Liver (tissue), 9 donors: ENCODE results near the gene ZBTB38. TPM values are rescaled to one million over a fixed set of nuclear protein-coding genes. Genes with fewer than 3 reads are reported as not detected.

Experiments
- DNase-seq: peaks from one replicate; pipeline ENCODE4 v3.0.0-alpha.2; 2017; ENCODE audit warnings: low spot score
- H3K27ac ChIP-seq, 2 donors: one replicate each; pipeline ENCODE4 v1.7.0; 2013; ENCODE audit warnings: inconsistent platforms in 2 of 2, low read length in 2 of 2, control low read depth in 1 of 2, low read depth in 1 of 2, mild to moderate bottlenecking in 1 of 2
- H3K27me3 ChIP-seq, 4 donors: one replicate each; pipeline versions ENCODE4 v1.6.1 to v1.7.0; 2013; ENCODE audit warnings: low read length in 3 of 4, inconsistent platforms in 1 of 4, mild to moderate bottlenecking in 1 of 4, moderate library complexity in 1 of 4; ENCODE audit not compliant: control insufficient read depth in 4 of 4, insufficient read depth in 4 of 4
- H3K36me3 ChIP-seq, 4 donors: one replicate each; pipeline versions ENCODE4 v1.6.1 to v1.7.0; 2013; ENCODE audit warnings: low read length in 3 of 4, mild to moderate bottlenecking in 3 of 4, low read depth in 1 of 4, moderate library complexity in 1 of 4; ENCODE audit not compliant: control insufficient read depth in 4 of 4, insufficient read depth in 3 of 4
- H3K4me1 ChIP-seq, 4 donors: one replicate each; pipeline versions ENCODE4 v1.6.1 to v1.7.0; 2013; ENCODE audit warnings: low read length in 3 of 4, mild to moderate bottlenecking in 3 of 4, moderate library complexity in 1 of 4; ENCODE audit not compliant: control insufficient read depth in 4 of 4, insufficient read depth in 4 of 4
- H3K4me3 ChIP-seq, 3 donors: one replicate each; pipeline versions ENCODE4 v1.6.1 to v1.7.0; 2013; ENCODE audit warnings: low read length in 3 of 3, control low read depth in 1 of 3, low read depth in 1 of 3, mild to moderate bottlenecking in 1 of 3
- H3K9ac ChIP-seq, 2 donors: one replicate each; pipeline ENCODE4 v1.7.0; 2013; ENCODE audit warnings: low read length in 2 of 2, mild to moderate bottlenecking in 2 of 2, moderate library complexity in 2 of 2, control low read depth in 1 of 2, low read depth in 1 of 2
- H3K9me3 ChIP-seq, 4 donors: one replicate each; pipeline versions ENCODE4 v1.6.1 to v1.7.0; 2013; ENCODE audit warnings: low read length in 3 of 4; ENCODE audit not compliant: control insufficient read depth in 4 of 4
- FOXA1 ChIP-seq: IDR thresholded peaks from 2 replicates; pipeline ENCODE4 v1.6.1; 2016; ENCODE audit warnings: antibody characterized with exemption
- HNF4A ChIP-seq, 2 donors: conservative IDR thresholded peaks; 2 replicates each; pipeline ENCODE4 v1.6.1; 2016; ENCODE audit warnings: antibody characterized with exemption in 2 of 2, mild to moderate bottlenecking in 2 of 2
- HNF4G ChIP-seq: IDR thresholded peaks from 2 replicates; pipeline ENCODE4 v1.6.1; 2016; ENCODE audit warnings: antibody characterized with exemption
- RAD21 ChIP-seq, 2 donors: IDR thresholded peaks; 2 replicates each; pipeline ENCODE4 v1.6.1; 2016; ENCODE audit warnings: antibody characterized with exemption in 2 of 2, mild to moderate bottlenecking in 2 of 2
- SP1 ChIP-seq: IDR thresholded peaks from 2 replicates; pipeline ENCODE4 v1.6.1; 2018; ENCODE audit warnings: antibody characterized with exemption, mild to moderate bottlenecking
- TAF1 ChIP-seq: conservative IDR thresholded peaks from 2 replicates; pipeline ENCODE4 v1.6.1; 2016; ENCODE audit warnings: antibody characterized with exemption, mild to moderate bottlenecking
- YY1 ChIP-seq: IDR thresholded peaks from 2 replicates; pipeline ENCODE4 v1.6.1; 2016; ENCODE audit warnings: antibody characterized with exemption, mild to moderate bottlenecking
- WGBS: extraction: QIAGEN DNeasy Blood & Tissue Kit; methylation state at CpG from one replicate; pipeline ENCODE4 v1.1.7; 2013; 5-methylcytosine and 5-hydroxymethylcytosine counted together
- polyA plus RNA-seq, 2 donors: library from polyadenylated mRNA; stranded (reverse) in 1 of 2; unstranded in 1 of 2; fragments of 200-250 nt in 1 of 2; fragments of >200 nt in 1 of 2; fragmentation: Nextera tagmentation in 1 of 2; extraction: Ambion mirVana in 1 of 2; gene quantifications; one replicate each; pipeline versions ENCODE4 v1.2.1 to v1.2.3, GENCODE V29; 2013 to 2015
- total RNA-seq, 2 donors: library from RNA; depleted of rRNA; stranded (reverse); fragments of >200 nt; gene quantifications; one replicate each; pipeline ENCODE4 v1.2.3, GENCODE V29; 2014
- TF ChIP-seq, protein P1 (sequence below): IDR thresholded peaks from 2 replicates; pipeline ENCODE4 v1.6.1; 2016; ENCODE audit warnings: antibody characterized with exemption, mild to moderate bottlenecking
- TF ChIP-seq, protein P2 (sequence below): IDR thresholded peaks from 2 replicates; pipeline ENCODE4 v1.6.1; 2016; ENCODE audit warnings: antibody characterized with exemption
- TF ChIP-seq, protein P3 (sequence below): fragments of 150-350 bp; IDR thresholded peaks from 2 replicates; pipeline ENCODE4 v1.5.1; 2017; ENCODE audit warnings: improper control_type of control experiment, low read depth, low read length; ENCODE audit not compliant: missing input control
- donor health status: healthy.
- donor health status: healthy.
- donor health status: healthy.
- donor health status: healthy.
- donor health status: healthy.

ZBTB38 gene
- total and polyA plus RNA-seq, 4 donors = 9.5 to 57.3 (median 19.5) TPM

DNA sequence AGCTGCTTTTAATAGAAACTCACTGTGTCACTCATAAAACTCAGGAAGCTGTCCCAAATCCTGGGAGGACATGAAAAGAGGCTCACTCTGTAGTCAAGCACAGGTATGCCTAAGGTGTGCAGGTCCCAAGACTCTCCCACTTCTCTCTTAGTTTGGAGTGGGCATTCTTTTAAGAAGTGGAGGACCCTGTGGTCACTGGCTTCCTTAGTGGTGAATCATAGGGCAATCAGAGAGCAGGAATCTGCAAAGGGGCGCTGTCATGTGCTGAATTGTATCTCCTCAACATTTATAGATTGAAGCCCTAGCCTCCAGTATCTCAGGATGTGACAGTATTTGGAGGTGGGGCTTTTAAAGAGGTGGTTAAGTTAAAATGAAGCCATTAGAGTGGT, 47.2 kb upstream of the ZBTB38 start:
- Histone ChIP-seq H3K27ac (no peak overlapping the region), H3K27me3 (no peaks in the 10 kb centered on the region), H3K4me1 (peaks cover 0 to 25% (median 9%) of the 10 kb centered on the region in 4 donors), H3K36me3 (no peaks in the 10 kb centered on the region), H3K9ac (no peak overlapping the region), H3K4me3 (no peak overlapping the region), H3K9me3 (no peaks in the 10 kb centered on the region)
- no peak for TF ChIP-seq FOXA1
- TF ChIP-seq HNF4A (conservative IDR thresholded peaks at IDR 0.05) = no peak
- TF ChIP-seq SP1 = no peak
- TF ChIP-seq, protein P1, sequence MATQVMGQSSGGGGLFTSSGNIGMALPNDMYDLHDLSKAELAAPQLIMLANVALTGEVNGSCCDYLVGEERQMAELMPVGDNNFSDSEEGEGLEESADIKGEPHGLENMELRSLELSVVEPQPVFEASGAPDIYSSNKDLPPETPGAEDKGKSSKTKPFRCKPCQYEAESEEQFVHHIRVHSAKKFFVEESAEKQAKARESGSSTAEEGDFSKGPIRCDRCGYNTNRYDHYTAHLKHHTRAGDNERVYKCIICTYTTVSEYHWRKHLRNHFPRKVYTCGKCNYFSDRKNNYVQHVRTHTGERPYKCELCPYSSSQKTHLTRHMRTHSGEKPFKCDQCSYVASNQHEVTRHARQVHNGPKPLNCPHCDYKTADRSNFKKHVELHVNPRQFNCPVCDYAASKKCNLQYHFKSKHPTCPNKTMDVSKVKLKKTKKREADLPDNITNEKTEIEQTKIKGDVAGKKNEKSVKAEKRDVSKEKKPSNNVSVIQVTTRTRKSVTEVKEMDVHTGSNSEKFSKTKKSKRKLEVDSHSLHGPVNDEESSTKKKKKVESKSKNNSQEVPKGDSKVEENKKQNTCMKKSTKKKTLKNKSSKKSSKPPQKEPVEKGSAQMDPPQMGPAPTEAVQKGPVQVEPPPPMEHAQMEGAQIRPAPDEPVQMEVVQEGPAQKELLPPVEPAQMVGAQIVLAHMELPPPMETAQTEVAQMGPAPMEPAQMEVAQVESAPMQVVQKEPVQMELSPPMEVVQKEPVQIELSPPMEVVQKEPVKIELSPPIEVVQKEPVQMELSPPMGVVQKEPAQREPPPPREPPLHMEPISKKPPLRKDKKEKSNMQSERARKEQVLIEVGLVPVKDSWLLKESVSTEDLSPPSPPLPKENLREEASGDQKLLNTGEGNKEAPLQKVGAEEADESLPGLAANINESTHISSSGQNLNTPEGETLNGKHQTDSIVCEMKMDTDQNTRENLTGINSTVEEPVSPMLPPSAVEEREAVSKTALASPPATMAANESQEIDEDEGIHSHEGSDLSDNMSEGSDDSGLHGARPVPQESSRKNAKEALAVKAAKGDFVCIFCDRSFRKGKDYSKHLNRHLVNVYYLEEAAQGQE = no peak
- no peak for TF ChIP-seq TAF1
- 95% methylated on average over 1 of the region's 1 CpG for WGBS
- no peak for DNase-seq

DNA sequence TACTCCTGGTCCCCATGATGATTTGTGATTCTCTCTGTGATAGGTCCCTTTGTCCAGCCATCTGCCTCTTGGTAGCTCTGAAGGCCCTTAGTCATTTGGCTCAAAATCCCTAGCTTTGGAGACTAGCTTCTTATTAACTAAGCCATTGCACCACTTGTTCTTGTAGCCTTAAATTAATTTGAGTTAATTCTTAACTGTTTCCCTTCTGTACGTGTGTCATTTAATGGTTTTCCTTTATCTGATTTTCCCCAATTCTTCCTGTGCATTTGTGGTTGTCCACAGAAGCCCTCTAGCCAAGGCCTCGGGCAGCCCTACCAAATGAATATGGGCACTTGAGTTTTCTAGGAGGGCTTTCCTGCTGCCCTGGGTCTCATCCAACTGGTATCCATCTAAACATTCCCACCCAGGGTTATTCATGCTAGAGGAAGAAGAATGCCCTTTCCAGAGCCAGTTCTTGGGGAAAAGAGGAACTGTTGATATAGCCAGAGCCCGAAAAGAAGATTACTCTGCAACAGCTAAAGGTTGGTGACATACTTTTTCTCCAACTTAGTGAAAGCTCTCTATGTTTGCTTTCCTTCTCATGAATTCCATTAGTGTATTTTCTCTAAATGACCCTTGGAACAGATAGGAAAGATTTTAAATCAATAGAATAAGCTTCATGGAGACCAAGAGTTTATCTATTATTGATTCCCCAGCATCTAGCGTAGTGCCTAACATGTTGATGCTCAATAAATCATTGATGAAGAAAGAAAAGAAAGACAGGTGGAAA, 44.2 kb upstream of the ZBTB38 start:
- Histone ChIP-seq H3K27me3 (no peaks in the 10 kb centered on the region), H3K36me3 (no peaks in the 10 kb centered on the region), H3K4me3 (peak overlapping the region in 2 of 3 donors; percentile 6 to 12), H3K4me1 (peaks cover 1 to 27% (median 11%) of the 10 kb centered on the region in 4 donors), H3K9ac (no peak overlapping the region), H3K9me3 (no peaks in the 10 kb centered on the region), H3K27ac (no peak overlapping the region)
- DNase-seq = no peak
- WGBS = 27% methylated on average over 4 of the region's 4 CpGs
- TF ChIP-seq FOXA1 (no peak), HNF4A (conservative IDR thresholded peaks at IDR 0.05) (peak; percentile 3 to 11), YY1 (peak; percentile 17), HNF4G (peak; percentile 32), SP1 (peak; percentile 56), RAD21 (IDR thresholded peaks at IDR 0.05) (no peak)
- TF ChIP-seq, protein P2, sequence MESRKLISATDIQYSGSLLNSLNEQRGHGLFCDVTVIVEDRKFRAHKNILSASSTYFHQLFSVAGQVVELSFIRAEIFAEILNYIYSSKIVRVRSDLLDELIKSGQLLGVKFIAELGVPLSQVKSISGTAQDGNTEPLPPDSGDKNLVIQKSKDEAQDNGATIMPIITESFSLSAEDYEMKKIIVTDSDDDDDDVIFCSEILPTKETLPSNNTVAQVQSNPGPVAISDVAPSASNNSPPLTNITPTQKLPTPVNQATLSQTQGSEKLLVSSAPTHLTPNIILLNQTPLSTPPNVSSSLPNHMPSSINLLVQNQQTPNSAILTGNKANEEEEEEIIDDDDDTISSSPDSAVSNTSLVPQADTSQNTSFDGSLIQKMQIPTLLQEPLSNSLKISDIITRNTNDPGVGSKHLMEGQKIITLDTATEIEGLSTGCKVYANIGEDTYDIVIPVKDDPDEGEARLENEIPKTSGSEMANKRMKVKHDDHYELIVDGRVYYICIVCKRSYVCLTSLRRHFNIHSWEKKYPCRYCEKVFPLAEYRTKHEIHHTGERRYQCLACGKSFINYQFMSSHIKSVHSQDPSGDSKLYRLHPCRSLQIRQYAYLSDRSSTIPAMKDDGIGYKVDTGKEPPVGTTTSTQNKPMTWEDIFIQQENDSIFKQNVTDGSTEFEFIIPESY = no peak
- TF ChIP-seq, protein P3, sequence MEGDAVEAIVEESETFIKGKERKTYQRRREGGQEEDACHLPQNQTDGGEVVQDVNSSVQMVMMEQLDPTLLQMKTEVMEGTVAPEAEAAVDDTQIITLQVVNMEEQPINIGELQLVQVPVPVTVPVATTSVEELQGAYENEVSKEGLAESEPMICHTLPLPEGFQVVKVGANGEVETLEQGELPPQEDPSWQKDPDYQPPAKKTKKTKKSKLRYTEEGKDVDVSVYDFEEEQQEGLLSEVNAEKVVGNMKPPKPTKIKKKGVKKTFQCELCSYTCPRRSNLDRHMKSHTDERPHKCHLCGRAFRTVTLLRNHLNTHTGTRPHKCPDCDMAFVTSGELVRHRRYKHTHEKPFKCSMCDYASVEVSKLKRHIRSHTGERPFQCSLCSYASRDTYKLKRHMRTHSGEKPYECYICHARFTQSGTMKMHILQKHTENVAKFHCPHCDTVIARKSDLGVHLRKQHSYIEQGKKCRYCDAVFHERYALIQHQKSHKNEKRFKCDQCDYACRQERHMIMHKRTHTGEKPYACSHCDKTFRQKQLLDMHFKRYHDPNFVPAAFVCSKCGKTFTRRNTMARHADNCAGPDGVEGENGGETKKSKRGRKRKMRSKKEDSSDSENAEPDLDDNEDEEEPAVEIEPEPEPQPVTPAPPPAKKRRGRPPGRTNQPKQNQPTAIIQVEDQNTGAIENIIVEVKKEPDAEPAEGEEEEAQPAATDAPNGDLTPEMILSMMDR = no peak
